ENCODE results near the gene LUZP2. TPM values are rescaled to one million over a fixed set of nuclear protein-coding genes. Genes with fewer than 3 reads are reported as not detected.

The LUZP2 gene
- total and polyA plus RNA-seq, 9 of the 15 experiments (the other 6 are each of a cell fraction or from before 2014, with no cell fraction given) = not detected

GRCh38 chr11:24886880-24887619 is 390.2 kb downstream of the LUZP2 start:
- TF ChIP-seq CBX8 (IDR thresholded peaks at IDR 0.05; ENCODE audit: borderline replicate concordance, extremely low read depth, low read depth, low read length, poor library complexity, severe bottlenecking) (no peak), FOS (IDR thresholded peaks at IDR 0.05; ENCODE audit: extremely low read depth, insufficient read length) (no peak), RBM22 (IDR thresholded peaks at IDR 0.05; ENCODE audit: low read depth, low read length, poor library complexity, severe bottlenecking) (no peak), CBX2 (IDR thresholded peaks at IDR 0.05; ENCODE audit: insufficient read depth, low read length, poor library complexity, severe bottlenecking) (no peak), SIN3B (IDR thresholded peaks at IDR 0.05; ENCODE audit: low read depth) (no peak), HMGN3 (IDR thresholded peaks at IDR 0.05; ENCODE audit: borderline replicate concordance, extremely low read depth, insufficient read length, low read depth, low read length) (no peak), NEUROD1 (IDR thresholded peaks at IDR 0.05; ENCODE audit: borderline replicate concordance, low read depth, low read length, partially characterized antibody) (no peak), ZNF253 (CRISPR knock-in tag; conservative IDR thresholded peaks at IDR 0.05) (no peak), POLR2H (tag; IDR thresholded peaks at IDR 0.05; ENCODE audit: low read depth) (no peak), ARHGAP35 (IDR thresholded peaks at IDR 0.05; ENCODE audit: partially characterized antibody) (no peak), LARP7 (IDR thresholded peaks at IDR 0.05) (no peak), RBM17 (IDR thresholded peaks at IDR 0.05; ENCODE audit: borderline replicate concordance, low read depth, low read length) (no peak), SLC30A9 (CRISPR knock-in tag; IDR thresholded peaks at IDR 0.05) (no peak)
- TF ChIP-seq, protein P1, sequence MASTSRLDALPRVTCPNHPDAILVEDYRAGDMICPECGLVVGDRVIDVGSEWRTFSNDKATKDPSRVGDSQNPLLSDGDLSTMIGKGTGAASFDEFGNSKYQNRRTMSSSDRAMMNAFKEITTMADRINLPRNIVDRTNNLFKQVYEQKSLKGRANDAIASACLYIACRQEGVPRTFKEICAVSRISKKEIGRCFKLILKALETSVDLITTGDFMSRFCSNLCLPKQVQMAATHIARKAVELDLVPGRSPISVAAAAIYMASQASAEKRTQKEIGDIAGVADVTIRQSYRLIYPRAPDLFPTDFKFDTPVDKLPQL (IDR thresholded peaks at IDR 0.05; ENCODE audit: extremely low read depth, insufficient read length) = no peak
- DNase-seq (ENCODE audit: extremely low read depth in 1 of 4, low spot score in 3 of 4) = no peak
- FAIRE-seq = no peak
- Histone ChIP-seq H3K9me1 (ENCODE audit: control insufficient read depth, insufficient read depth, low read length) (no peaks in the 10 kb centered on the region), H3K27ac (ENCODE audit: extremely low read depth, low read depth, low read length) (no peak overlapping the region), H3K4me3 (no peak overlapping the region), H3K9me3 (replicated peaks; ENCODE audit: control insufficient read depth, insufficient read depth, low read depth, low read length) (no peaks in the 10 kb centered on the region), H3K4me2 (ENCODE audit: insufficient read depth, low read length) (no peak overlapping the region), H3K36me3 (ENCODE audit: control insufficient read depth, insufficient read depth, low read length) (no peaks in the 10 kb centered on the region), H3K9ac (ENCODE audit: insufficient read depth in 1 of 2, low read depth in 2 of 2, low read length in 2 of 2) (no peak overlapping the region), H3K79me2 (ENCODE audit: control insufficient read depth, insufficient read depth, low read length) (no peaks in the 10 kb centered on the region), H3K4me1 (replicated peaks in 1 of 2; ENCODE audit: control insufficient read depth in 2 of 2, insufficient read depth in 2 of 2, low read length in 2 of 2) (no peaks in the 10 kb centered on the region), H4K20me1 (replicated peaks; ENCODE audit: control insufficient read depth, insufficient read depth, low read length) (no peaks in the 10 kb centered on the region), H3K27me3 (ENCODE audit: control insufficient read depth in 2 of 2, insufficient read depth in 2 of 2, low read length in 2 of 2) (no peaks in the 10 kb centered on the region), H2AFZ (ENCODE audit: low read depth, low read length) (no peak overlapping the region)
- WGBS (ENCODE audit: insufficient coverage, low coverage, missing lambda C conversion rate) = 3% methylated on average over 4 of the region's 4 CpGs
- POLR2A ChIA-PET = no interaction called here
- ATAC-seq = no peak
- intact Hi-C loops (cut with micrococcal nuclease) (no loop called here), in situ Hi-C loops (cut with MboI) (no loop called here)
- BruUV-seq (replicated peaks) = no TSS peak
- CTCF ChIA-PET (ENCODE audit: low intra/inter-chr PET ratio) = no interaction called here
